Glutamatergic neuron (in vitro differentiated cells): Measurements from ENCODE around the gene FSCN2. TPM values are rescaled to one million over a fixed set of nuclear protein-coding genes. Genes with fewer than 3 reads are reported as not detected.

ENCODE experiments used
- DNase-seq: peaks from one replicate; pipeline ENCODE4 v3.0.0; 2022
- H3K27ac Mint-ChIP-seq: one replicate; pipeline ENCODE4 v1.8.0; 2020; ENCODE audit warnings: mild to moderate bottlenecking, mixed read lengths, inconsistent platforms; ENCODE audit not compliant: unreplicated experiment
- H3K27me3 Mint-ChIP-seq: one replicate; pipeline ENCODE4 v1.8.0; 2020; ENCODE audit warnings: mild to moderate bottlenecking, moderate library complexity, mixed read lengths, inconsistent platforms; ENCODE audit not compliant: unreplicated experiment
- H3K36me3 Mint-ChIP-seq: one replicate; pipeline ENCODE4 v1.8.0; 2020; ENCODE audit warnings: mild to moderate bottlenecking, mixed read lengths, inconsistent platforms; ENCODE audit not compliant: unreplicated experiment
- H3K4me1 Mint-ChIP-seq: one replicate; pipeline ENCODE4 v1.8.0; 2020; ENCODE audit warnings: mild to moderate bottlenecking, low read depth, mixed read lengths, inconsistent platforms; ENCODE audit not compliant: unreplicated experiment
- H3K4me3 Mint-ChIP-seq: one replicate; pipeline ENCODE4 v1.8.0; 2020; ENCODE audit warnings: mild to moderate bottlenecking, mixed read lengths, inconsistent platforms; ENCODE audit not compliant: unreplicated experiment
- H3K9me3 Mint-ChIP-seq: one replicate; pipeline ENCODE4 v1.8.0; 2020; ENCODE audit warnings: mild to moderate bottlenecking, moderate library complexity, mixed read lengths, inconsistent platforms; ENCODE audit not compliant: unreplicated experiment
- total RNA-seq: library from RNA; stranded (reverse); fragmentation: NEBNext Ultra II Directional; extraction: Animal tissue kit (Norgen Biotek cat#: 25700); gene quantifications from one replicate; pipeline ENCODE4 v1.2.1, GENCODE V29; 2021; ENCODE audit not compliant: unreplicated experiment
- TF ChIP-seq, protein P1 (sequence below): fragments of 200-600 bp; sonication (generic); IDR thresholded peaks from one replicate; pipeline ENCODE4 v1.5.0; 2021; ENCODE audit not compliant: partially characterized antibody, unreplicated experiment

The FSCN2 gene
- total RNA-seq, 1 donor from 2014 or later, result 6.1 TPM

DNA sequence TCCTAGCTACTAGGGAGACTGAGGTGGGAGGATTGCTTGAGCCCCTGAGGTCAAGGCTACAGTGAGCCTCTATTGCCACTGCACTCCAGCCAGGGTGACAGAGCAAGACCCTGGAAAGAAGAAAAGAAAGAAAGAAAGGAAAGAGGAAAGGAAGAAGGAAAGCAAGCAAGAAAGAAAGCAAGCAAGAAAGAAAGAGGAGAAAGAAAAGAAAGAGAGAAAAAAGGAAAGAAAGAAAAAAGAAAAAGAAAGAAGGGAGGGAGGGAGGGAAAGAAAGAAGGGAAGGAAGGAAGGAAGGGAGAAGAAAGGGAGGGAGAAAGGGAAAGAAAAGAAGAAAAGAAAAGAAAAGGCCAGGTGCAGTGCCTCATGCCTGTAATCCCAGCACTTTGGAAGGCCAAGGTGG, 24.6 kb upstream of the FSCN2 start:
- Mint-ChIP-seq H3K4me1 (peaks cover 2% of the 10 kb centered on the region), H3K27me3 (no peaks in the 10 kb centered on the region), H3K27ac (no peak overlapping the region), H3K4me3 (no peak overlapping the region), H3K36me3 (no peaks in the 10 kb centered on the region), H3K9me3 (peaks cover 3% of the 10 kb centered on the region)
- no peak for DNase-seq
- TF ChIP-seq, protein P1, sequence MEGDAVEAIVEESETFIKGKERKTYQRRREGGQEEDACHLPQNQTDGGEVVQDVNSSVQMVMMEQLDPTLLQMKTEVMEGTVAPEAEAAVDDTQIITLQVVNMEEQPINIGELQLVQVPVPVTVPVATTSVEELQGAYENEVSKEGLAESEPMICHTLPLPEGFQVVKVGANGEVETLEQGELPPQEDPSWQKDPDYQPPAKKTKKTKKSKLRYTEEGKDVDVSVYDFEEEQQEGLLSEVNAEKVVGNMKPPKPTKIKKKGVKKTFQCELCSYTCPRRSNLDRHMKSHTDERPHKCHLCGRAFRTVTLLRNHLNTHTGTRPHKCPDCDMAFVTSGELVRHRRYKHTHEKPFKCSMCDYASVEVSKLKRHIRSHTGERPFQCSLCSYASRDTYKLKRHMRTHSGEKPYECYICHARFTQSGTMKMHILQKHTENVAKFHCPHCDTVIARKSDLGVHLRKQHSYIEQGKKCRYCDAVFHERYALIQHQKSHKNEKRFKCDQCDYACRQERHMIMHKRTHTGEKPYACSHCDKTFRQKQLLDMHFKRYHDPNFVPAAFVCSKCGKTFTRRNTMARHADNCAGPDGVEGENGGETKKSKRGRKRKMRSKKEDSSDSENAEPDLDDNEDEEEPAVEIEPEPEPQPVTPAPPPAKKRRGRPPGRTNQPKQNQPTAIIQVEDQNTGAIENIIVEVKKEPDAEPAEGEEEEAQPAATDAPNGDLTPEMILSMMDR, result no peak

DNA sequence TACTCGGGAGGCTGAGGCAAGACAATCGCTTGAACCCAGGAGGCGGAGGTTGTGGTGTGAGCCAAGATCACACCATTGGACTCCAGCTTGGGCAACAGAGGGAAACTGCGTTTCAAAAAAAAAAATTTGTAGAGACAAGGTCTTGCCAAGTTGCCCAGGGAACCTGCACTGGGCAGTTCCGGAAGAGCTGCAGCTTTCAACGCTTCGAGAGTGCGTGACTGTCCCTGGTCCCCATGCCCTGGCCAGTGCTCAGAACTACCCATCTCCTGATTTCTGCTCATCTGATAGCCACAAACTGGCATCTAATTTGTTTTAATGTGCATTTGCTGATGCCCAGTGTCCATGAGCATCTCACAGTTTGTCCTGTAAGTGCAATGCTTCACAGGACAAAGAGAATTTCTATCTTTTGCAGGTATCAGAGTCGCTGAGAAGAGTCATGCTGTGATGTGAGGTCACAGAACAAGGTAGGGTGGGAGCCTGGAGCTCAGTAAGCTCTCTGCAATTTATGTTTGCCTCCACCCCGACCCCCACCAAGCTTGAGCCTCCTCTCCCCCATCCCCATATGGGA, 19.5 kb upstream of the FSCN2 start:
- Mint-ChIP-seq H3K27me3 (peaks cover 32% of the 10 kb centered on the region), H3K4me1 (peaks cover 9% of the 10 kb centered on the region), H3K4me3 (peak overlapping the region; percentile 100), H3K36me3 (peaks cover 29% of the 10 kb centered on the region), H3K27ac (no peak overlapping the region), H3K9me3 (peaks cover 34% of the 10 kb centered on the region)
- TF ChIP-seq, protein P1, result no peak
- no peak for DNase-seq

DNA sequence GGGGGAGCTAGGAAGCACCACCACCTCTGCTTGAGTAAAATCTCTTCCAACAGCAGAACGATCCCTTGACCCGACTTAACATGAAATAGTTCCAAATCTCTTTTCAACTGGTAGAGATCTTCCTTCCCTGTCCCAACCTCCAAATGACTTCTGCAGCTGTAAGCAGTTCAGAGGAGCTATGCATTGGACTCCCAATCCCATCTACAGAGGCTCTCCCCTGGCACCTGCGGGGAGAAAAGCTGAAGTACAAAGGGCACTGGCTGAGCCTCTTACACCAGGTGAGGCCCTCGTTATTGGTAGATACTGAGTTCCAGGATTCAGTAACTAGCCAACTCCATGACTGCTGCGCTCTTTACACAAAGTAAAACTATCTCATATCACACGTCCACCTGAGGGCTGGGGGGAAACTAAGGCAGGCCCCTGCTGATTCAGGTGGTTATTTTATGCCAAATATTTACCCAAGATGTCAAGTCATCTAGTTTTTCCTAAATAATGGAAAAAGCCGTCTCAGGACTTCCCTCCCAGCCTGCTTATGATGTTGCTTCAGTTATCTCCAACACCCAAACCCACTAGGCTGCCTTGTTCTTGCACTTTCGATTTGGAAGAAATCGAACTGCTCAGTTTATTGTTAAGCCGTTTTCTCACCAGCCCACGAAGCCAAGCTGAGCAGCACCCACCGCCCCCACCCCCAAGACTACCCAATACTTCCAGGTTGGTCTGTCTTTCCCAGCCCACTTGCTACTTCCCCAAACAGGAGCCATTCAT, 18.8 kb upstream of the FSCN2 start:
- Mint-ChIP-seq H3K4me1 (peaks cover 9% of the 10 kb centered on the region), H3K9me3 (peaks cover 34% of the 10 kb centered on the region), H3K4me3 (peak overlapping the region; percentile 100), H3K36me3 (peaks cover 29% of the 10 kb centered on the region), H3K27ac (peak overlapping the region; percentile 91), H3K27me3 (peaks cover 32% of the 10 kb centered on the region)
- no peak for DNase-seq
- TF ChIP-seq, protein P1, result no peak

DNA sequence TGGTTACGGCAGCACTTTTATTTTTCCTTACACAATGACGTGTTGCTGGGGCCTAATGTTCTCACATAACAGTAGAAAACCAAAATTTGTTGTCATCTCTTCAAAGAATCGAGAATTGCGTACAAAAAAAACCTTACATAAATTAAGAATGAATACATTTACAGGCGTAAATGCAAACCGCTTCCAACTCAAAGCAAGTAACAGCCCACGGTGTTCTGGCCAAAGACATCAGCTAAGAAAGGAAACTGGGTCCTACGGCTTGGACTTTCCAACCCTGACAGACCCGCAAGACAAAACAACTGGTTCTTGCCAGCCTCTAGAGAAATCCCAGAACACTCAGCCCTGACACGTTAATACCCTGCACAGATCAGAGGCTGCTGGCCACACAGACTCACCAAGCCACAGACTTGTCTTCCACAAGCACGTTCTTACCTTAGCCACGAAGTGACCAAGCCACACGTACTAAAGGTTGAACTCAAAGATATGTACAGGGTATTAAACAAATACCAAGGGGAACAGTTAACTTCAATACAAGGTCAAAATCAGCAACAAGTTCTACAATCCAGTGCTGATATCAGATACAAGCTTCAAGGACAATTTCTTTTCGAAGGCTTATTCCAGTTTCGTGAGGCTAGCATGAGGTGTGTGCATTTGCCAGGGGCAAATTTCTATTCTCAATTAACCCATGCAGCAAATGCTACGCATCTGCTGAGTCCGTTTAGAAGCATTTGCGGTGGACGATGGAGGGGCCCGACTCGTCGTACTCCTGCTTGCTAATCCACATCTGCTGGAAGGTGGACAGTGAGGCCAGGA, 18.0 kb upstream of the FSCN2 start:
- H3K27me3 Mint-ChIP-seq, result peaks cover 33% of the 10 kb centered on the region
- no peak for DNase-seq
- H3K9me3 Mint-ChIP-seq, result peaks cover 36% of the 10 kb centered on the region
- peaks cover 29% of the 10 kb centered on the region for H3K36me3 Mint-ChIP-seq
- TF ChIP-seq, protein P1, result no peak
- peak overlapping the region; percentile 100 for H3K4me3 Mint-ChIP-seq
- peaks cover 9% of the 10 kb centered on the region for H3K4me1 Mint-ChIP-seq
- peak overlapping the region; percentile 91 for H3K27ac Mint-ChIP-seq
